Lower leg skin (tissue), 3 donors: ENCODE measurements around the gene LARP1.

ENCODE experiments used
- POLR2A ChIP-seq, 2 donors: fragments of 450-650 bp; IDR thresholded peaks; one replicate each; pipeline ENCODE4 v1.6.1; 2016 to 2017; ENCODE audit warnings: antibody characterized with exemption in 2 of 2, mild to moderate bottlenecking in 1 of 2, moderate library complexity in 1 of 2
- TF ChIP-seq, protein P1 (sequence below), 3 donors: fragments of 450-650 bp; IDR thresholded peaks; one replicate each; pipeline ENCODE4 v1.5.1; 2016; ENCODE audit warnings: antibody characterized with exemption in 3 of 3, mild to moderate bottlenecking in 3 of 3, moderate library complexity in 2 of 3

DNA sequence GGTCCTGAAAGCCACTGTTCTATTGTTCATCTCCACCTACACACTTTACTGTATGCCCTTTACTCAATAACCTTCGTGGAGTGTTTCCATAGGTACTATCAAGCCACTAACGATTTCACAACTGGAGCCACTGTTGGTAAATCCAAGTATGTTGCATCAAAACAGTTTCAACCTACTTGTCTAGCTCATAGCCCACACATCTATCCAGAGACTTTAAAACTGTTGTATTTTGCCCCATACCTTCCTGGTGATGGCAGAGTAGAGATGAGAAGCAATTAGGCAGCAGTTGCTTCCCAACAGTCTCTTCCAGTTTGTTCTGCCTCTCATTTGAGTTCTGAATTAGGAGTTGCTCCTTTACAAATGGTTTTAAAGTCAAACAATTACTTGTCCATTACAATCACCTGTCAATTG is 94.6 kb downstream of the LARP1 start:
- TF ChIP-seq, protein P1, sequence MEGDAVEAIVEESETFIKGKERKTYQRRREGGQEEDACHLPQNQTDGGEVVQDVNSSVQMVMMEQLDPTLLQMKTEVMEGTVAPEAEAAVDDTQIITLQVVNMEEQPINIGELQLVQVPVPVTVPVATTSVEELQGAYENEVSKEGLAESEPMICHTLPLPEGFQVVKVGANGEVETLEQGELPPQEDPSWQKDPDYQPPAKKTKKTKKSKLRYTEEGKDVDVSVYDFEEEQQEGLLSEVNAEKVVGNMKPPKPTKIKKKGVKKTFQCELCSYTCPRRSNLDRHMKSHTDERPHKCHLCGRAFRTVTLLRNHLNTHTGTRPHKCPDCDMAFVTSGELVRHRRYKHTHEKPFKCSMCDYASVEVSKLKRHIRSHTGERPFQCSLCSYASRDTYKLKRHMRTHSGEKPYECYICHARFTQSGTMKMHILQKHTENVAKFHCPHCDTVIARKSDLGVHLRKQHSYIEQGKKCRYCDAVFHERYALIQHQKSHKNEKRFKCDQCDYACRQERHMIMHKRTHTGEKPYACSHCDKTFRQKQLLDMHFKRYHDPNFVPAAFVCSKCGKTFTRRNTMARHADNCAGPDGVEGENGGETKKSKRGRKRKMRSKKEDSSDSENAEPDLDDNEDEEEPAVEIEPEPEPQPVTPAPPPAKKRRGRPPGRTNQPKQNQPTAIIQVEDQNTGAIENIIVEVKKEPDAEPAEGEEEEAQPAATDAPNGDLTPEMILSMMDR (IDR thresholded peaks at IDR 0.05) = no peak
- TF ChIP-seq POLR2A (IDR thresholded peaks at IDR 0.05) = no peak
